GM21360 (cell line): ENCODE results near the gene ABCA4.
A peak's percentile ranks its signal among the peaks of the same experiment; 100 is the strongest.

Experiments
- ATAC-seq: cut with Tn5 transposase; IDR thresholded peaks from one replicate; pipeline ENCODE4 v1.9.1; 2021; ENCODE audit warnings: mild to moderate bottlenecking, moderate library complexity; ENCODE audit not compliant: unreplicated experiment

ABCA4 gene

DNA sequence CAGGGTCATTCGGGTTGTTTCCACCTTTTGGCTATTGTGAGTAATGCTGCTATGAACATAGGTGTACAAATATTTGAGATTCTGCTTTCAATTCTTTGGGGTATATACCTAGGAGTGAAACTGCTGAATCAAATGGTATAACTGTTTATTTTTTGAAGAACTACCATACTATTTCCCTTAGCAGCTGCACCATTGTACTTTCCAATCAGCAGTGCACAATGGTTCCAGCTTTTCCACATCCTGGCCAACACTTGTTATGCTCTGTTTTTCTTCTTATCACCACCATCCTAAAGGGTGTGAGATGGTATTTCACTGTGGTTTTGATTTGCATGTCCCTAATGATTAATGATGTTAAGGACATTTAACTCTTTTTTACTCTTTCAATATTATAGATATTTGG, 3.6 kb upstream of the ABCA4 start:
- no peak for ATAC-seq

GRCh38 chr1:94122201-94122970, 1.4 kb upstream of the ABCA4 start:
- no peak for ATAC-seq

- ATAC-seq = no peak
These were observed 468 bp upstream of the ABCA4 start for GRCh38 chr1:94121411-94121821.

DNA sequence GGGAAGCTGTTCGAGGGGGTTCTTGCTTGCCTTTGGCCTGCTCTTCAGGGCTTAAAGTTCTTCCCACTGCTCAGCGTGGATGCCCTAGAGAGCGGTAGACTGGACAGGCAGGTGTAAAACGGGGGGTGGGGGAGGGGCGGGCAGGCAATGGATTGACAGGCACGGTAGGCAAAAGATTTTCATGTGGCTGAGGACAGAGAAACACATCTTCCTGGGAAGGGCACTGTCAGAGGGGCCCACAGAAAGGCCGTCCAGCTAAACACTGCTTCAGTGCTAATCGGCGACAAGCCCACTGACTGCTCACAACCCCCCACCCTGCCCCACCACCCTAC, 412 bp downstream of the ABCA4 start:
- ATAC-seq = no peak

- ATAC-seq = no peak
These were observed 965 bp downstream of the ABCA4 start for GRCh38 chr1:94119796-94120569.

GRCh38 chr1:94119306-94119705, 1.6 kb downstream of the ABCA4 start:
- ATAC-seq = no peak

DNA sequence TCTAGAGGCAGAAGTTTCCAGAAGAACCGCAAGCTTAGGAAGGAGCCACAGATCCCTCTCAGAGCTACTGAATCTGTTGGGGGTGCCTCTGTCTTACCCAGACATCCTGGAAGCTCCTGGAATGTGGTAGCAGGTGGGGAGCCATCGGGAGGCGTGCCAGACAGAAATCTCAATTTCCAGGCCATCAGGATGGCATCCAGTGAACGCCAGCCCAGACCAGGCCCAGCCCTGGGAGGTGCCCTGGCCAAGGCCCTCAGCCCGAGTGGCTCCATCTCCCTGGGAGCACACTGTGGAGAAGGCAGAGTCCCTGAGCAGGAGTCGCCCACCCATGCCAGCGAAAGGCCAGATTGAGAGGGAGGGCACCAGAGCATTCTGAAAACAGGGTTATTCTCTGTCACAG, 2.5 kb downstream of the ABCA4 start:
- no peak for ATAC-seq

DNA sequence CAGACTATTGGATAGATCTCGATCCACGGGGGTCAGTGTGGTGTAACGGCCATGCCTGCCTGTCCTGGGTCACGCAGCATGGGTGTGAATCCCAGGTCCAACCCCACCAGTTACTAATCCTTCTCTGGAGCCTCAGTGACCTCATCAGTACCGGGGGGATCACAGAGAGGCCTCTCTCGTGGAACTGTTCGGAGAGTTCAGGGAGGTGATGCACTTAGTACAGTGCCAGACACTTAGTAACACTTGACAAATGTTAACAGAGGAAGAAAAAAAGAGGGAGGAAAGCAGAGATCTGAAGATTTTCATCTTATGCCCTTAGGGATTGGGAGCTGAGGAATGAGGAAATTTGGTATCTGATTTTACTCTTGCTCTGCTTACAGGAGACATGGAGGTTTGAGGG, 2.9 kb downstream of the ABCA4 start:
- ATAC-seq = no peak

- ATAC-seq = no peak
These were observed 3.6 kb downstream of the ABCA4 start for GRCh38 chr1:94117259-94117851.

GRCh38 chr1:94115900-94116436, 5.0 kb downstream of the ABCA4 start:
- no peak for ATAC-seq

DNA sequence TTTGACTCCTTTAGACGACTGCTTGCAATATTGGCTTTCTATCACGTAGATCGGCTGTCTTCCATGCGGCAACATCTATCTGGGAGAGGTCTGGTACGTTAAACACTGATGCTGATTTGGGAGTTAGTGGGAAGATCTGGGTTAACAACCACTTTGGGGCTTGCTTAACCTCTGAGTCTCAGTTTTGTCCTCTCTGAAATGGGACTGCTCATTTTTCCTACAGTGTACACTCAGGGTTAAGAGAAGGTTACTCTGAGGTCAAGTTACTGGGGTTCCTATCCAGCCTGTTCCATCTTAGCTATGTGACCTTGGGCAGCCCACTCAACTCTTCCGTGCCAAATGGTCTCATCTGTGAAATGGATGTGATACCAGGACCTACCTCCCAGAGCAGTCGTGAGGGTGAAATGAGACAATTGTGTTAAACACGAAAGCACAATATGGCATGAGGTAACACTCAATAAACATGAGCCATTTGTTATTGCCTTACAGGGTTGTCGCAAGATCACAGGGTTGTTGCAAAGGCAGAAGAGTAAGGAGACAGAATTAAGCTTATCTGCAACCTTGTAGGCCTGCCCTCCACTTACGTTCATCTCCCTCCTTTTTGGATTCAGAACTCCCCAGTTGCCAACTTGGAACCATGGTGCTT, 5.6 kb downstream of the ABCA4 start:
- ATAC-seq = no peak

DNA sequence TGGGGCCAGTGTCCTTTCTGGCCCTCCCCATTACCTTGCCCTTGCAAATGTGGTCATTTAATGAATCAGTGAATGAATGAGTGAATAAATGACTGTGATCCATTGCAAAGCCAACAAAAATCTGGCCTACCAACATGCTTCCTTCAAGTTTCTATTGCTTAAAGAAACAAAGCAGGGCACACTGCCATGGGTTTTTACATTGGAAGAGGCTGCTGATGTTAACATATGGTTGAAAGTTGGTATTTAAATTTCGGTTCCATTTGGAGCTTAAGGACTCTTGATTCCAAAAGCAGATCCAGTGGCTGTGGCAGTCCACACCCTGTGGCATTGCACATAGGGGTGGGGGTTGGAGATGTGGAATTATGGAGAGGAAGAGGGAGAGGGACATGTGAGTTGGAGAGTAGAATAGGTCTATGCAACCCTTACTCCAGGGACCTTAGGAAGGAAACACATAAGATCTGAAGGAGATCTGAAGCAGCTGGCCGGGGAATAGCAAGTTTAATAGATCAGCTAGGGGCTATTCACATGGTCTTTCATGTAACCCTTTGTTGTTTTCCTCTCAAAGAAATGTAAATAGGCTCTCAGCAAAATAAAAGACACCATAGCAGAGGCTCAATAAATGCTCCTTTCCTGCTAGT, 7.2 kb downstream of the ABCA4 start:
- ATAC-seq = no peak

DNA sequence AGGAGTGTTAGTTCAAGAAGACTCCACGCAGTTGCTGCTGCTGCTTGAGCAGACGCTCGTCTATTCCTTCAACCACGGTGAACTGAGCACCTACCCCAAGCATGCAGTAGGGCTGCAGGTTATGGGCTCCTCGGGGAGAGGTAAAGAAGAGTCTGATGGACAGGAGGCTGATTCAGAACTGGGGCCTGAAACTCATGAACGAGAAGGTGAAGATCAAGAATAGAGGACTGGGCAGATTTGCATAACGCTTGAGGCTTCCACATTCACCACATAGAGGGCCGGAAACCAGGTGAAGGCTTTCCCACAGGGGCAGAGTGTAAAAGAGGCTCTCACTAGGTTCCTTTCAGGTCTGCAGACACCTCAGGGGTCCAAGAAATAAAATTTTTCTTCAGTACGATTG, 9.1 kb downstream of the ABCA4 start:
- no peak for ATAC-seq

- ATAC-seq = no peak
These were observed 9.8 kb downstream of the ABCA4 start for GRCh38 chr1:94110946-94111740.

DNA sequence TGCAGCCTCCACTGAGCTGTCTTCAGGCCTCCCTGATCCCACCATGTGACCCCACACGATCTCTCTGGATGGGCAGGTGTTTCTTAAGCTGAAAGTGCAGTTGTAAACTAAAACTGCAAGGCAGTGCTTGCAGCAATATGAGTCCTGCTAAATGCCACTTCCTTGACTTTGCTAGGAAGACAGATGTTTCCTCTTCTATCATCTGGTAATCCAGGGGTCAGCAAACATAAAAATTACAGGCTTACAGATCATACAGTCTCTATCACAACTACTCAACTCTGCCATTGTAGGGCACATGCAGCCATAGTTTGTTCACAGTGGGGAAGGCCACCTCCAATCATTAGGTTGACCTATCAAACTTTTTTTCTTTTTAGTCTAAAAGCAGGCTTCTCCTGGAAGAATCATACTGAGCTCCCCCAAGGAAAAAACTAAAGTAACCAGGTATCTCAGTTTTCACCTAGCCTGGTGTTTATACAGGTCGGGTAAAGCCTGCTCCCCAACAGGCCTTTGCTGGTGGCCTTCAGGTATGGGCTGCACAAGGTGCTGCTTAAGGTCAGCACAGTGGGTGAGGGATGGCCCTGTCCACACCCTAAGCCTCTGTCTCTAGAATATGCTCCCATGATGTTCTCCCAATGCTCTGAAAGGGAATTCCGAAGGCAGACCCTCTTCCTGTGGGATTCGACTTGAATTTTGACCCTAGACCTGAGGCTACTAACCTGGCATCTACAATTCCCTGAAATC, 10.8 kb downstream of the ABCA4 start:
- ATAC-seq = no peak

GRCh38 chr1:94109478-94109877, 11.5 kb downstream of the ABCA4 start:
- no peak for ATAC-seq

GRCh38 chr1:94107141-94107540, 13.8 kb downstream of the ABCA4 start:
- no peak for ATAC-seq

DNA sequence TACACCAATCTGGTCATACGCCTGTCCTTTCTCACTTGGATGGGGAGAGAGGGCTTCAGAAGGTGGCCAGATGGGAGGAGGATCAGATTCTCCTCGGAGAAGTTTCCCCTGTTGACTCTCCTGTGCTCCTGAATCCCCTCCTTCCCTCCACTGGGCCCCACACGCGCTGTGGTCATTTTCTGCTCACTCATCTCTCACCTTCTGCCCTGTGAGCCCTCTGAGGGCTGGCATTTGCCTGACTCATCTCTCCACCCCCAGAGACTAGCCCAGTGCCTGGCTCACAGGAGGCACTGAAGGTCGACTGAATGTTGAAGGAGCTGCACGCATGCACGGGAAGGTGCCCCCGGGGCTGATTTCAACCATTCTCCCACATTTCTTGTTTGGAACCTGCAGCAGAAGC, 14.2 kb downstream of the ABCA4 start:
- ATAC-seq = no peak

DNA sequence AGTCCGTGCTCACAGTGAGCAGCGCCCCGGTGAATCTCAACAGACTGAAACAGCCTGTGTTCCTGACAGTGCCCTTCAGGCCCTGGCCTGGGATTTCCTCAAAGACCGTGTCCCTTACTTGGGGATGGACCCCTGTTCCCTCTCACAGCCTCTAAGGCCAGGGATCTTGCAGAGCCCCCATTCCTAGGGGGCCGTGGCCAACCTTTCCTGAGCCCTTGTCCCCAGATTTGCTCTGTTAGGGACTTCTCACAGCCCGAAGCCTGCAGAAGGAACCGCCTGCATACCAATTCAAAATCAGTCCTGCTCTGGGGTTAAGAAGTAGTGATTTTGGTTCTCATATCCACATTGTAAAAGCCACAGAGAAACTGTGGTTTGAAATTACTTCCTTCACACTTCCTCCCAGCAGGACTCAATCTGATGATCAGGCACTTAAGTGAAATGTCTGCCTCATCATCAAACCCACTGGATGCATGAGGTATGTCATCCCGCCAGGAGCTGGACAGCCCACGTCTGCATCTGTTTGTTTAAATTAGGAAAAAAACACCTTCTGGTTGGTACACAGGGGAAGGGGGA, 14.9 kb downstream of the ABCA4 start:
- peak; percentile 60 for ATAC-seq
